ENCODE results near the gene NTHL1. TPM values are rescaled to one million over a fixed set of nuclear protein-coding genes. Genes with fewer than 3 reads are reported as not detected.

The NTHL1 gene
- total RNA-seq, 1 experiment from 2014 or later, result 52.0 TPM

DNA sequence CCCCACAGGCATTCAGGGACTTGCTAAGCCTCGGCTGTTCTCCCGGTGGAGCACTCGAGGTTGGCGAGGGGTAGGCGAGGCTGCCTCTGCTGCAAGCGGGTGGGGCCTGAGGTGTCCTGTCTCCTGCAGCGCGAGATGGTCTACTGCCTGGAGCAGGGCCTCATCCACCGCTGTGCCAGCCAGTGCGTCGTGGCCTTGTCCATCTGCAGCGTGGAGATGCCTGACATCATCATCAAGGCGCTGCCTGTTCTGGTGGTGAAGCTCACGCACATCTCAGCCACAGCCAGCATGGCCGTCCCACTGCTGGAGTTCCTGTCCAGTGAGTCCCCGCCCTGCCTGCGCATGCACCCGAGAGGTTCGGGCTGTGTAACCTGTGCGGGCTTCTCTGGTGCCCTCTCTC is 26.4 kb upstream of the NTHL1 start:
- H3K18ac ChIP-seq (ENCODE audit: insufficient read length, low read depth, low read length), result no peak overlapping the region
- Mint-ChIP-seq H3K4me1 (no peaks in the 10 kb centered on the region), H3K27ac (no peak overlapping the region), H3K9me3 (no peaks in the 10 kb centered on the region), H3K27me3 (ENCODE audit: low read depth) (no peaks in the 10 kb centered on the region), H3K4me3 (no peak overlapping the region), H3K36me3 (ENCODE audit: insufficient read depth in 1 of 3, low read depth in 3 of 3) (peaks cover 6 to 43% (median 36%) of the 10 kb centered on the region in 3 experiments; a peak in 6 of 7 replicates)
- no peak overlapping the region for H2BK20ac ChIP-seq (ENCODE audit: low read depth, low read length, poor library complexity, severe bottlenecking)
- no peaks in the 10 kb centered on the region for H3K79me2 ChIP-seq (ENCODE audit: insufficient read depth, low read length)
- H3K27ac ChIP-seq (ENCODE audit: insufficient read length, low read depth, low read length), result no peak overlapping the region
- H2BK120ac ChIP-seq (ENCODE audit: low read depth, low read length, poor library complexity, severe bottlenecking), result no peak overlapping the region
- no peak overlapping the region for H4K8ac ChIP-seq (replicated peaks; ENCODE audit: insufficient read length, low read depth, low read length)
- H3K56ac ChIP-seq (ENCODE audit: insufficient read length, low read depth, low read length), result no peak overlapping the region
- H3K4ac ChIP-seq (ENCODE audit: low read depth, low read length), result no peak overlapping the region
- H3T11ph ChIP-seq (ENCODE audit: low read length), result no peak overlapping the region
- H3K23me2 ChIP-seq (ENCODE audit: insufficient read length, low read depth, low read length, poor library complexity, severe bottlenecking), result no peaks in the 10 kb centered on the region
- no CpG with 5 or more reads among the region's 20 CpGs for WGBS (ENCODE audit: extremely low coverage, insufficient read length, low lambda C conversion rate)
- TF ChIP-seq, protein P1, sequence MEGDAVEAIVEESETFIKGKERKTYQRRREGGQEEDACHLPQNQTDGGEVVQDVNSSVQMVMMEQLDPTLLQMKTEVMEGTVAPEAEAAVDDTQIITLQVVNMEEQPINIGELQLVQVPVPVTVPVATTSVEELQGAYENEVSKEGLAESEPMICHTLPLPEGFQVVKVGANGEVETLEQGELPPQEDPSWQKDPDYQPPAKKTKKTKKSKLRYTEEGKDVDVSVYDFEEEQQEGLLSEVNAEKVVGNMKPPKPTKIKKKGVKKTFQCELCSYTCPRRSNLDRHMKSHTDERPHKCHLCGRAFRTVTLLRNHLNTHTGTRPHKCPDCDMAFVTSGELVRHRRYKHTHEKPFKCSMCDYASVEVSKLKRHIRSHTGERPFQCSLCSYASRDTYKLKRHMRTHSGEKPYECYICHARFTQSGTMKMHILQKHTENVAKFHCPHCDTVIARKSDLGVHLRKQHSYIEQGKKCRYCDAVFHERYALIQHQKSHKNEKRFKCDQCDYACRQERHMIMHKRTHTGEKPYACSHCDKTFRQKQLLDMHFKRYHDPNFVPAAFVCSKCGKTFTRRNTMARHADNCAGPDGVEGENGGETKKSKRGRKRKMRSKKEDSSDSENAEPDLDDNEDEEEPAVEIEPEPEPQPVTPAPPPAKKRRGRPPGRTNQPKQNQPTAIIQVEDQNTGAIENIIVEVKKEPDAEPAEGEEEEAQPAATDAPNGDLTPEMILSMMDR (conservative IDR thresholded peaks at IDR 0.05), result no peak
- no peak overlapping the region; the same call in 1 of the 2 replicates for H3K14ac ChIP-seq (ENCODE audit: insufficient read depth, low read length)
- no peak overlapping the region for H2BK15ac ChIP-seq (ENCODE audit: low read depth, low read length)
- H3K9me3 ChIP-seq (ENCODE audit: control insufficient read depth, low read depth, low read length), result no peaks in the 10 kb centered on the region
- DNase-seq, result no peak
- H3K9ac ChIP-seq (ENCODE audit: extremely low read depth, insufficient read length, low read length), result no peak overlapping the region
- H2AK5ac ChIP-seq (ENCODE audit: insufficient read length, low read length), result no peak overlapping the region
- no peaks in the 10 kb centered on the region for H4K20me1 ChIP-seq (ENCODE audit: control insufficient read depth, insufficient read depth, insufficient read length)
- no peak overlapping the region for H4K5ac ChIP-seq (ENCODE audit: insufficient read length, low read depth, low read length)
- no peak overlapping the region for H4K91ac ChIP-seq (ENCODE audit: insufficient read length, low read depth, low read length)
- H3K79me1 ChIP-seq (ENCODE audit: insufficient read depth, low read depth, low read length, poor library complexity, severe bottlenecking), result no peaks in the 10 kb centered on the region
- H3K27me3 ChIP-seq (ENCODE audit: insufficient read depth, low read length), result no peaks in the 10 kb centered on the region
- no peak overlapping the region for H2AFZ ChIP-seq (ENCODE audit: low read length)
- no peak overlapping the region for H2BK12ac ChIP-seq (ENCODE audit: insufficient read length, low read depth, low read length)
- no peak overlapping the region for H2BK5ac ChIP-seq (ENCODE audit: insufficient read length, low read length)
- no peaks in the 10 kb centered on the region for H3K4me1 ChIP-seq (ENCODE audit: insufficient read depth, low read length)
- H3K4me2 ChIP-seq (ENCODE audit: insufficient read depth, insufficient read length, low read length), result no peak overlapping the region
- H3K23ac ChIP-seq (ENCODE audit: insufficient read length, low read depth, low read length), result no peak overlapping the region
